Hepatocyte (in vitro differentiated cells): ENCODE data around the gene SLC16A3. TPM values are rescaled to one million over a fixed set of nuclear protein-coding genes. Genes with fewer than 3 reads are reported as not detected.
"Not testable (repeated sequence)": the region's sequence is repeated elsewhere in the genome, so short reads cannot be mapped to it uniquely, and the experiment has no call there.

Source experiments
- DNase-seq: peaks from one replicate; pipeline ENCODE4 v3.0.0-alpha.2; 2016; ENCODE audit warnings: low spot score
- H2AFZ ChIP-seq: fragments of 200-600 bp; sonication (generic); 2 replicates; pipeline ENCODE4 v1.6.0; 2016; ENCODE audit warnings: antibody characterized with exemption, mild to moderate bottlenecking
- H3K27ac ChIP-seq: fragments of 200-600 bp; sonication (generic); 2 replicates; pipeline ENCODE4 v1.5.1; 2016; ENCODE audit warnings: mild to moderate bottlenecking
- H3K27me3 ChIP-seq: fragments of 200-600 bp; sonication (generic); 2 replicates; pipeline ENCODE4 v1.6.1; 2016
- H3K36me3 ChIP-seq: fragments of 200-600 bp; sonication (generic); replicated peaks from 2 replicates; pipeline ENCODE4 v1.5.1; 2016; ENCODE audit warnings: low read depth; ENCODE audit not compliant: insufficient read depth
- H3K4me1 ChIP-seq: fragments of 200-600 bp; sonication (generic); 2 replicates; pipeline ENCODE4 v1.5.1; 2016; ENCODE audit warnings: mild to moderate bottlenecking, moderate library complexity; ENCODE audit not compliant: insufficient read depth
- H3K4me2 ChIP-seq: fragments of 200-600 bp; sonication (generic); 2 replicates; pipeline ENCODE4 v1.6.0; 2016
- H3K4me3 ChIP-seq: fragments of 200-600 bp; sonication (generic); 2 replicates; pipeline ENCODE4 v1.5.1; 2016; ENCODE audit warnings: mild to moderate bottlenecking
- H3K79me2 ChIP-seq: fragments of 200-600 bp; sonication (generic); 2 replicates; pipeline ENCODE4 v1.6.0; 2017; ENCODE audit warnings: mild to moderate bottlenecking
- H3K9me2 ChIP-seq: fragments of 200-600 bp; sonication (generic); replicated peaks from 2 replicates; pipeline ENCODE4 v1.6.0; 2017; ENCODE audit warnings: mild to moderate bottlenecking; ENCODE audit not compliant: insufficient read depth
- H3K9me3 ChIP-seq: fragments of 200-600 bp; sonication (generic); 2 replicates; pipeline ENCODE4 v1.5.1; 2016; ENCODE audit warnings: low read depth, mild to moderate bottlenecking
- H4K20me1 ChIP-seq: fragments of 200-600 bp; sonication (generic); 2 replicates; pipeline ENCODE4 v1.6.0; 2016; ENCODE audit warnings: mild to moderate bottlenecking; ENCODE audit not compliant: insufficient read depth, poor library complexity, severe bottlenecking
- EZH2 ChIP-seq: fragments of 200-600 bp; sonication (generic); IDR thresholded peaks from 2 replicates; pipeline ENCODE4 v1.6.1; 2016; ENCODE audit warnings: antibody characterized with exemption, mild to moderate bottlenecking, borderline replicate concordance
- EZH2phosphoT487 ChIP-seq: fragments of 200-600 bp; sonication (generic); IDR thresholded peaks from one replicate; pipeline ENCODE4 v1.6.1; 2018; ENCODE audit warnings: antibody characterized with exemption, mild to moderate bottlenecking, low read depth, moderate library complexity; ENCODE audit not compliant: unreplicated experiment, severe bottlenecking
- WGBS: methylation state at CpG from one replicate; pipeline ENCODE4 v1.1.6; 2016; ENCODE audit warnings: low lambda C conversion rate; ENCODE audit errors: missing lambda C conversion rate; 5-methylcytosine and 5-hydroxymethylcytosine counted together
- polyA plus RNA-seq: library from polyadenylated mRNA; unstranded; fragments of >200 nt; fragmentation: Nextera tagmentation; extraction: Ambion mirVana; gene quantifications from 2 replicates; pipeline ENCODE4 v1.2.1, GENCODE V29; 2016
- total RNA-seq: library from RNA; depleted of rRNA; stranded (reverse); fragments of >200 nt; gene quantifications from 2 replicates; pipeline ENCODE4 v1.2.3, GENCODE V29; 2014
- TF ChIP-seq, protein P1 (sequence below): fragments of 200-600 bp; sonication (generic); IDR thresholded peaks from 2 replicates; pipeline ENCODE4 v1.5.1; 2016; ENCODE audit warnings: antibody characterized with exemption, mild to moderate bottlenecking; ENCODE audit not compliant: poor library complexity

SLC16A3 gene
- total and polyA plus RNA-seq, 2 experiments from 2014 or later = 125 to 290 TPM

DNA sequence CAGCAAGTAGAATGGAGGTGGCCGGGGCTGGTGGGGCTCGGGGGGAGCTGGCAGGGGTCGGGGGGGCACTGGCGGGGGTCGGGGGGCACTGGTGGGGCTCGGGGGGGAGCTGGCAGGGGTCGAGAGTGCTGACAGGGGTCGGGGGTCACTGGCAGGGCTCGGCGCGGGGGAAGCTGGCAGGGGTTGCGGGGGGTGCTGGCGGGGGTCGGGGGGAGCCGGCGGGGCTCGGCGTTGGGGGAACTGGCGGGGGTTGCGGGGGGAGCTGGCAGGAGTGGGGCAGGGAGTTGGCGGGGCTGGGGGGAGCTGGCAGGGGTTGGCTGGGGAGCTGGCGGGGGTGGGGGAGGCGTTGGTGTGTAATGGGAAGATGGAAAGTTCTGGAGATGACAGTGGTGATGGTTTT lies 41.3 kb upstream of the SLC16A3 start:
- Histone ChIP-seq H3K4me1 (no peaks in the 10 kb centered on the region), H3K4me3 (no peak overlapping the region), H3K79me2 (no peaks in the 10 kb centered on the region), H3K27me3 (no peaks in the 10 kb centered on the region), H3K36me3 (no peaks in the 10 kb centered on the region), H3K9me3 (no peaks in the 10 kb centered on the region), H2AFZ (no peak overlapping the region), H3K4me2 (no peak overlapping the region), H3K27ac (no peak overlapping the region), H3K9me2 (no peaks in the 10 kb centered on the region), H4K20me1 (no peaks in the 10 kb centered on the region)
- DNase-seq = no peak
- WGBS = 96% methylated on average over 4 of the region's 23 CpGs
- TF ChIP-seq EZH2 (no peak), EZH2phosphoT487 (no peak)
- TF ChIP-seq, protein P1, sequence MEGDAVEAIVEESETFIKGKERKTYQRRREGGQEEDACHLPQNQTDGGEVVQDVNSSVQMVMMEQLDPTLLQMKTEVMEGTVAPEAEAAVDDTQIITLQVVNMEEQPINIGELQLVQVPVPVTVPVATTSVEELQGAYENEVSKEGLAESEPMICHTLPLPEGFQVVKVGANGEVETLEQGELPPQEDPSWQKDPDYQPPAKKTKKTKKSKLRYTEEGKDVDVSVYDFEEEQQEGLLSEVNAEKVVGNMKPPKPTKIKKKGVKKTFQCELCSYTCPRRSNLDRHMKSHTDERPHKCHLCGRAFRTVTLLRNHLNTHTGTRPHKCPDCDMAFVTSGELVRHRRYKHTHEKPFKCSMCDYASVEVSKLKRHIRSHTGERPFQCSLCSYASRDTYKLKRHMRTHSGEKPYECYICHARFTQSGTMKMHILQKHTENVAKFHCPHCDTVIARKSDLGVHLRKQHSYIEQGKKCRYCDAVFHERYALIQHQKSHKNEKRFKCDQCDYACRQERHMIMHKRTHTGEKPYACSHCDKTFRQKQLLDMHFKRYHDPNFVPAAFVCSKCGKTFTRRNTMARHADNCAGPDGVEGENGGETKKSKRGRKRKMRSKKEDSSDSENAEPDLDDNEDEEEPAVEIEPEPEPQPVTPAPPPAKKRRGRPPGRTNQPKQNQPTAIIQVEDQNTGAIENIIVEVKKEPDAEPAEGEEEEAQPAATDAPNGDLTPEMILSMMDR = no peak

DNA sequence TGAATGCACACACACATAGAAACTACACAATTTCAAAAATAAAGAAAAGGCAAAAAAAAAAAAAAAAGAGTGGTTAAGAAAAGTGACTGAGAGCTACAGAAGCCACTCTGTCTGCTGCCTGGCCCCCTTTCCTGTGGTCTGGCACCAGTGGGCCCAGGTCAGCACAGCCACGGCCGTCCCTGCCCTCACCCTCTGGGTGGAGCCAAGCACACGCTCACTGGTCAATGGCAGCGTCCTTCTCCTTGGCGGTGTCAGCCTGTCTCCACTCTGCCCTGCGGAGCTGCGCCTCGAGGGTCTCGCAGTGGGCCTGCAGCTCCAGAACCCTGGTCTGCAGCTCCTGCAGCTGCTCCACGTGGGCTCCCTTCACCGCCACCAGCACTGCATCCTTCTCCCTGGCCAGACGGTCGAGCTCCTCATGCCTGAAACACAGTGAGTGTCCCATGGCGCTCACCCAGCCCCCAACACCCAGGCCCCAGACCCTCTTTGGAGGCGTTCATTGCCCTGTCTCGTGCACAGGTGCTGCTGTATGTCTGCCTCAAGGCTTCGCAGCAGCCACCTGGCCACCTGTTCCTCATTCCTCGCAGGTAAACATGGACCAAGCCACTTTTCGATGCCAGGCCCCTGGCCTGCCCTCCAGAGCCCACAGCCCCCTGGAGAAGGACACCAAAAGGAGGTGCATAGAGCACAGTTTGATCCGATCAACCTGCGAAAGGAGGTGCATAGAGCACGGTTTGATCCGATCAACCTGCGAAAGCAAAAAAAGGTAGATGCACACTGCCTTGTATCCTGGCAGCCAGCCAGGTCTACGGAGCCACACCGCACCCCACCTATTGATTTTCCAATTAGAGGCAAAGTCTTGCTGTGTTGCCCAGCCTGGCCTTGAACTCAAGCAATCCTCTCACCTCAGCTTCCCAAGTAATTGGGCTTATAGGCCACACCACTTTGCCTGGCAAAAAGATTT lies 40.6 kb upstream of the SLC16A3 start:
- Histone ChIP-seq H3K4me3 (no peak overlapping the region), H3K9me3 (no peaks in the 10 kb centered on the region), H3K9me2 (no peaks in the 10 kb centered on the region), H3K27ac (no peak overlapping the region), H3K79me2 (no peaks in the 10 kb centered on the region), H3K36me3 (no peaks in the 10 kb centered on the region), H3K4me1 (no peaks in the 10 kb centered on the region), H4K20me1 (no peaks in the 10 kb centered on the region), H3K27me3 (no peaks in the 10 kb centered on the region), H3K4me2 (no peak overlapping the region), H2AFZ (no peak overlapping the region)
- no peak for DNase-seq
- WGBS = 95% methylated on average over 25 of the region's 26 CpGs
- TF ChIP-seq, protein P1 = no peak
- TF ChIP-seq EZH2 = no peak
- no peak for TF ChIP-seq EZH2phosphoT487

DNA sequence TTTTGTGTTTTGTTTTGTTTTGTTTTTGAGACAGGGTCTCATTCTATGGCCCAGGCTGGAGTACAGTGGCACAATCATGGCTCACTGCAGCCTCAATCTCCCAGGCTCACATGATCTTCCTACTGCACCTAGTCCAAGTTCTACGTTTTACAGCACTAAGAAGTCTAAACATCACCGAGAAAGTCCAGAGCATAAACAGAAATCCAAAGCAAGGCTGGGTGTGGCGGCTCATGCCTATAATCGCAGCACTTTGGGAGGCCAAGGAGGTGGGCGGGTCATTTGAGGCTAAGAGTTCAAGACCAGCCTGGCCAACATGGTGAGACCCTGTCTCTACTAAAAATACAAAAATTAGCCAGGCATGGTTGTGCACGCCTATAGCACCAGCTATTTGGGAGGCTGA lies 35.8 kb upstream of the SLC16A3 start:
- H2AFZ ChIP-seq, H3K9me3 ChIP-seq, H3K27ac ChIP-seq, H4K20me1 ChIP-seq, H3K4me1 ChIP-seq, H3K4me3 ChIP-seq, H3K79me2 ChIP-seq, DNase-seq, H3K36me3 ChIP-seq, H3K27me3 ChIP-seq, H3K9me2 ChIP-seq, H3K4me2 ChIP-seq: not testable (repeated sequence)
- WGBS = 76% methylated on average over 6 of the region's 6 CpGs

DNA sequence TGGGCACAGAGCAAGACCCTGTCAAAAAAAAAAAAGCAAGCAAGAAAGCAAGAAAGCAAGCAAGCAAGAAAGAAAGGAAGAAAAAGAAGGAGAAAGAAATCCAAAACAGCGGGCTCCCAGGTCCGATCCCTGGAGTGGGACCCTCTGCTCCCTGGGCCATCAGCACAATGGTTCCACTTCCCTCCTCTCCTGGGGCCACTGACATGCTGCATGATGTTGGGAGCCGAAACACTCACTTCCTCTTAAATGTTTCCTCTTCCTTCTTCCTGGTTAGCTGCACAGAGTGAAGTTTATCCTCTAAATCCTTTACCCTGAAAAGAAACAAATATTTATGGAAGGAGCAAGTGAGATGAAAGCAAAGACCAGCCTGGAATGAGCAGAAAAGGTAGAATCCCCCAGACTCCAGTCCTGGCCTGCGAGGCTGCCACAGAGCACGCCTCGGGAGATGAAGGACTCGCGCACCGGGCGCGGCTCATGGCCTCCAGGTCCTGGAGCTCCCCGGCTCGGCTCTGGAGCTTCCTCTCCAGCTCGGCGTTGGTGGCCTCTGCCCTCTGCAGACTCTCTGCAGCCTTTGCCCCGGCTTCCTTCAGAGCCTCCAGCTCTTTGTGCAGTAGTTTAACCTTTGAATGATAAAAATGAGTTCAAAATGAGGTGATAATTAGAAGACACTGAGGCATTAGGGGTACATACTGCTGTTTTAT lies 35.2 kb upstream of the SLC16A3 start:
- H3K79me2 ChIP-seq = no peaks in the 10 kb centered on the region
- H3K4me2 ChIP-seq = no peak overlapping the region
- no peaks in the 10 kb centered on the region for H4K20me1 ChIP-seq
- no peaks in the 10 kb centered on the region for H3K9me3 ChIP-seq
- H3K36me3 ChIP-seq = no peaks in the 10 kb centered on the region
- TF ChIP-seq EZH2phosphoT487 (no peak), EZH2 (no peak)
- TF ChIP-seq, protein P1 = no peak
- H3K4me3 ChIP-seq = no peak overlapping the region
- 91% methylated on average over 16 of the region's 16 CpGs for WGBS
- H2AFZ ChIP-seq = no peak overlapping the region
- DNase-seq = no peak
- H3K9me2 ChIP-seq = no peaks in the 10 kb centered on the region
- H3K4me1 ChIP-seq = no peaks in the 10 kb centered on the region
- H3K27me3 ChIP-seq = no peaks in the 10 kb centered on the region
- H3K27ac ChIP-seq = no peak overlapping the region
